ENCODE data around the gene COL13A1.

COL13A1 gene

GRCh38 chr10:69794673-69795072, 7.0 kb upstream of the COL13A1 start:
- DNase-seq: no peak

GRCh38 chr10:69795242-69795934, 6.3 kb upstream of the COL13A1 start:
- DNase-seq: no peak

- DNase-seq: no peak
These were observed 3.7 kb upstream of the COL13A1 start for GRCh38 chr10:69797959-69798358.

- DNase-seq: no peak
These were observed 1.6 kb upstream of the COL13A1 start for GRCh38 chr10:69800109-69800508.

GRCh38 chr10:69800665-69801064, 1.0 kb upstream of the COL13A1 start:
- DNase-seq: no peak

- no peak for DNase-seq
These were observed 642 bp upstream of the COL13A1 start for GRCh38 chr10:69801094-69801433.

GRCh38 chr10:69802424-69803161, 887 bp downstream of the COL13A1 start:
- no peak for DNase-seq

- DNase-seq: no peak
These were observed 2.1 kb downstream of the COL13A1 start for GRCh38 chr10:69803809-69804208.

GRCh38 chr10:69804775-69805174, 3.1 kb downstream of the COL13A1 start:
- DNase-seq: no peak

- no peak for DNase-seq
These were observed 5.4 kb downstream of the COL13A1 start for GRCh38 chr10:69807122-69807521.

GRCh38 chr10:69807696-69808095, 6.0 kb downstream of the COL13A1 start:
- DNase-seq: no peak

- no peak for DNase-seq
These were observed 7.6 kb downstream of the COL13A1 start for GRCh38 chr10:69809318-69809717.

- DNase-seq: no peak
These were observed 8.4 kb downstream of the COL13A1 start for GRCh38 chr10:69810097-69810496.

- DNase-seq: no peak
These were observed 9.1 kb downstream of the COL13A1 start for GRCh38 chr10:69810675-69811397.

- DNase-seq: no peak
These were observed 11.9 kb downstream of the COL13A1 start for GRCh38 chr10:69813632-69814031.

- DNase-seq: peak; percentile 17
These were observed 12.5 kb downstream of the COL13A1 start for GRCh38 chr10:69814251-69814650.

- DNase-seq: no peak
These were observed 13.4 kb downstream of the COL13A1 start for GRCh38 chr10:69815104-69815503.

- DNase-seq: no peak
These were observed 14.8 kb downstream of the COL13A1 start for GRCh38 chr10:69816521-69816920.

GRCh38 chr10:69817078-69817581, 15.4 kb downstream of the COL13A1 start:
- no peak for DNase-seq

- DNase-seq: no peak
These were observed 17.1 kb downstream of the COL13A1 start for GRCh38 chr10:69818676-69819239.

- no peak for DNase-seq
These were observed 18.2 kb downstream of the COL13A1 start for GRCh38 chr10:69819716-69820506.

- DNase-seq: no peak
These were observed 19.1 kb downstream of the COL13A1 start for GRCh38 chr10:69820817-69821216.

- DNase-seq: no peak
These were observed 23.9 kb downstream of the COL13A1 start for GRCh38 chr10:69825604-69826003.

Data from NCI-H774 (cell line).